GM12892 (cell line): ENCODE data around the gene SFRP5.

Source experiments
- DNase-seq: peaks from one replicate; pipeline ENCODE4 v3.0.0; 2011; ENCODE audit not compliant: insufficient read length
- FAIRE-seq: peaks from 2 replicates; lab custom pipeline; 2011; peaks lifted over from hg19 to GRCh38; lab: Jason Lieb, UNC
- POLR2A ChIP-seq: IDR thresholded peaks from 2 replicates; pipeline ENCODE4 v1.6.1; 2011; ENCODE audit warnings: low read depth, low read length, control low read depth
- POLR2AphosphoS5 ChIP-seq: IDR thresholded peaks from 2 replicates; pipeline ENCODE4 v1.6.1; 2011; ENCODE audit warnings: low read depth, low read length, control low read depth
- TAF1 ChIP-seq: IDR thresholded peaks from 2 replicates; pipeline ENCODE4 v1.6.1; 2011; ENCODE audit warnings: low read depth, mild to moderate bottlenecking, control low read depth, low read length, borderline replicate concordance

SFRP5 gene

DNA sequence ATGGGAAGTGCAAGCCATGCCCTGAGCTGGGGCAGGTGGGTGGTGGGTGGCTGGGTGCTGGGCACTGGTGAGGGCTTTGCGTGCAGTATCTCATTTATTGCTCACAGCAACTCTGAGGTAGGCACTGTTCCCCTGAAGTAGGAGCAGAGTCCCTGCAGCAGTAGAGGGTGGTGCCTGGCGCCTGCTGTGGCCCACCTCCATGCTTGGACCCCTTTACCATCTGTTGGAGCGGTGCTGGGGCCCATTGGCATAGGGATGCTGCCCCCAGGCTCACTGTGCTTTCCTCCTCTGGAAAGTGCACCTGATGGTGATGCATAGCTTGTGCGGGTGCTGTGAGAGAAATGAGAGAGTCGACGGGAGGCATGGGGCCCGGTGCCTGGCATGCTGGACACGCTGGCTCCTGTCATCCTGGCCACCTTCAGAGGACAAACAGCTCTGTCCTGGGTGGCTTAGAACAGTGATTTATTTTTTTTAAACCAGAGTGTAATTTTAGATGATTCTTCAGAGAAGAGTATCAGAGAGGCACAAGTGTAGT lies 10.4 kb downstream of the SFRP5 start:
- TF ChIP-seq POLR2A: no peak
- TF ChIP-seq POLR2AphosphoS5: peak; percentile 13; the same call in 1 of the 2 replicates
- TF ChIP-seq TAF1: no peak
- FAIRE-seq (no peak), DNase-seq (no peak)

DNA sequence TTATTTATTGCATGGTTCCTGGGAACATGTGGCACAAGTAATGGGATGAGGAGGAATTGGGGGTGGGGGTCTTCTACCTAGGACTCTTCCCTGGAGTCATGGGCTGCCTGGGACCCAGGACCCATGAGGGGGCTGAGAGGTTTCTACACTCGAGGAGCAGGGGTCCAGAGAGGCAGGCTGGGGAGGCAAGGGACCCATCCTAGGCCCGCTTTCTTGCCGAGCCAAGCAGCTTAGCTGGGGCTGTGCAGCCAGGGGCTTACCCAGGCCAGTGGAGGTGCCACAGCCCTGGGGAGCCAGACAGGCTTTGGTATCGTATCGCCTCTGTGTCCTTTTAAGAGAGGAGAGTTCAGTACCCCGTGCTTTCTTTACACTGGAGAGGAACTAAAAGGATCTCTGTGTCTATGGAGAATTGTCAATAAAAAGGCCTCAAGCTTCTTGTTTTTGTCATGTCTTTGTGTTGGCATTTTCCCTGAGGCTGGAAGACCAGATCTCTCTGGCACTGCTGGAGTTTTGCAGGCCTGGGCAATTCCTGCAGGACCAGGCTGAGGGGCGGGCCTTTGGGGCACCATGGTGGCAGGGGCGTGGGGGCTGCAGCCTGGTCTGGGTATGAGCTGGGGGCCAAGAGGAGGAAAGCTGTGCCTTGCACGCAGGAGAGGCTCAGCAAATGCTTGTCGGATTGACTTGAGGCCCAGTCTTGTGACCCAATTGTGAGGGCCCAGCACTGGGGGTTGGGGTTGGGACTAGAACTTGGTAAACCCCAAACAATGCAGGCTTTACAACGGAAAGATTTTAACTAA lies 11.1 kb downstream of the SFRP5 start:
- FAIRE-seq: no peak
- TF ChIP-seq POLR2A: no peak
- TF ChIP-seq POLR2AphosphoS5: no peak
- no peak for TF ChIP-seq TAF1
- DNase-seq: no peak

DNA sequence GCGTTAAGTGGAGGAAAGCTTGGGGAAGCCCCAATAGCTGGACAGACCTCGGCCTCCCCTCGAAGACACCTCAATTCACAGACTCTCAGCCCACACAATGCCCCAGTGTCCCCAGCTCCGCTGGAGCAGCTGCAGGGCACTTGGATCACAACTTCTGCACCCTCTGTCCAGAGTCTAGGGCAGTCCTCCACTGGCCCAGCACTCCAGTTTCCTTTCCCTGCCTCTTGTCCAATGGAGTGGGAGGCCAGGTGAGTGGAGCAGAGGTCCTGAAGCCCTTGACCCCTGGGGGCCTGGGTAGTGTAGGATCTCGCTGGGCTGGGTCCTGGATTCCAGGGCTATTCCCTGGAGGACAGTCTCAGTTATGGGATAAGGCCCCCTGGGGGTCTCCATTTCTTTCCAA lies 11.9 kb downstream of the SFRP5 start:
- TF ChIP-seq POLR2A: no peak
- TF ChIP-seq POLR2AphosphoS5: no peak
- no peak for TF ChIP-seq TAF1
- DNase-seq: no peak
- no peak for FAIRE-seq

DNA sequence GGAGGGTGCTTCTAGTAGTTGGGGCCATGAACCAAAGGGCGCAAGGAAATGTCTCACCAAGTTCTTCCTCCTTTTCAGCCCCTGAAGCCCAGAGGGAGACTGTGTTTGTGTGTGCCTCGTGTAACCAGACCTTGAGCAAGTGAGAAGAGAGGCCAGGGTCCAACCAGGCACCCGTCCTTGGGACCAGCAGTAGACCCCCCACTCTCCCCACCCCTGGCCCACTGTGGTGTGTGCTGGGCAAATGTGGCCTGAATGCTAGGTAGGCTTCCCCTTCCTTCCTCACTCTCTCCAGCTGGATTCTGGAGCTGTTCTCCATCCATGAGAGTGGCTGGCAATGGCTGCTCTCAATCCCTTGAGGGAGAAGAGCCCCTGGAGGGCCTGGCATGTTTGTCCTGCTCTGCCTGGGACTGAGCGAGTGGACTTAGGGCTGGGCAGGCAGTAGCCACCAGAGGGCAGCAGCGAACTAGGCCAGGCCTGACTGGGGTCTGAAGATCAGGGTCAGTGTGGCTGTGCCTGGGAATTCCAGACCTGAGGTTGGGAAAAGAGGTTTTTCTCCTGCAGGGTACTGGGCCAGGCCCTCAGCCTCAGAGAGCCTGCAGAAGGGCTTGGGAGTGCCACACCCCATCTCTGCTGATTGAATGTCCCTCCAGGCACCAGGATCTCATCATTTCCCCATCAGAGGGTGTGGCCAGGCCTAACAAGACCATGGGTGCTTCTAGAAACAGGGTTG lies 12.5 kb downstream of the SFRP5 start:
- peak; percentile 71 for DNase-seq
- TF ChIP-seq POLR2A (no peak), POLR2AphosphoS5 (peak; percentile 36; the same call in 1 of the 2 replicates)
- peak; percentile 74 for FAIRE-seq

DNA sequence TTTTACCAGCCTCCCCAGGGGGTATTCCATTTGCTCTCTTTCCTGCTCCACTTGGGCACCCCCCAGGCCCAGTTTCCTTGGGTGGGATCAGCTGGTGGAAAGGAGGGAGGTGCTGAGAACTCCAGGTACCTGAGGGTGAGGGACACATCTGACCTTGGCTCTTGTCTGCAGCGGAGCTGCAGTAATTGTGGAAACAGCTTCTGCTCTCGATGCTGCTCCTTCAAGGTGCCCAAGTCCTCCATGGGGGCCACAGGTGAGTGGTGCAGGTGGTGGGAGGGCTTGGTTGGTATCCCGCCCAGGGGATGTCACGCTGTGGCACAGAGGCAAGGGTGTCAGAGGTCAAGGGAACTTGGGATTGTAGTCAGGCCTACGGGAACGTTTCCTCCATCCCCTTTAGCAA lies 14.3 kb downstream of the SFRP5 start:
- DNase-seq (no peak), FAIRE-seq (no peak)
- TF ChIP-seq POLR2A (no peak), POLR2AphosphoS5 (no peak), TAF1 (no peak)

DNA sequence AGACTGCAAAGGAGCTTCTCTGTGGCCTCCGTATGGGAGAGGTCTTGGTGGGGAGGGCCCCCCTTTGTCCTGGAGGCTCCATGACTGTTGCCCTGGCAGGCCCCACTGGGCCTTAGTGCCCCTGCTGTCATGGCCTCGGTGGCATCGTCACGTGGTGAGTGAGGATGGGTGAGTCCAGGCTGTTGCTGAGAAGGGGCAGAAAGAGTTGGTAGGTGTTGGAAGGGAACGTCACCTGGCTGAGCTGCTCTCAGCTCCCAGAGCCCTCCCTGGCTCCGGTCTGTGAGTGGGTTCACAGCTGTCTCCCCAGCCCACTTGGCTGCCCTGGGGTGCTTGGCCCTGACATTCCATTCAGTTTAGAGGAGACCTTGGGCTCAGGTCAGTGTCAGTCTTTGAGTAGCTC lies 16.1 kb downstream of the SFRP5 start:
- no peak for TF ChIP-seq POLR2AphosphoS5
- TF ChIP-seq POLR2A: no peak
- TF ChIP-seq TAF1: no peak
- FAIRE-seq (no peak), DNase-seq (no peak)

DNA sequence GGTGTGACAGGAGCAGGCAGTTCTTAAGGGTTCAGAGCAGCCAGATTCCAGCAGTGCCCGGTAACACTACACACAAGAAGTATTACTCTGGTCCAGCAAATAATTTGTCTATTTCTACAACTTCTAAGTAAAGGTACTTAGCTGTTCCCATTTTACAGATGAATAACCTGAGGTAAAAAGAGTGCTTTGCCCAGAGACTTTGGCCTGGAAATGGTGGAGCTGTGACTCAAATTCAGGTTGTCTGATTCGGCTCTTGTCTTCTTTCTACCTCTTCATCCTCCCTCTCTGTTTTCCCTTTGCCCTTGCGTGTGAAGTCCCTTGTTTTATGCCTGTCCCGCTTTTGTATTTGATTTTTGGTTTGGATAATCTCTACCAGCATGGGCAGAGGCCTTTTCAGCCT lies 17.1 kb downstream of the SFRP5 start:
- DNase-seq: no peak
- no peak for FAIRE-seq
- TF ChIP-seq POLR2AphosphoS5 (no peak), TAF1 (no peak), POLR2A (no peak)

DNA sequence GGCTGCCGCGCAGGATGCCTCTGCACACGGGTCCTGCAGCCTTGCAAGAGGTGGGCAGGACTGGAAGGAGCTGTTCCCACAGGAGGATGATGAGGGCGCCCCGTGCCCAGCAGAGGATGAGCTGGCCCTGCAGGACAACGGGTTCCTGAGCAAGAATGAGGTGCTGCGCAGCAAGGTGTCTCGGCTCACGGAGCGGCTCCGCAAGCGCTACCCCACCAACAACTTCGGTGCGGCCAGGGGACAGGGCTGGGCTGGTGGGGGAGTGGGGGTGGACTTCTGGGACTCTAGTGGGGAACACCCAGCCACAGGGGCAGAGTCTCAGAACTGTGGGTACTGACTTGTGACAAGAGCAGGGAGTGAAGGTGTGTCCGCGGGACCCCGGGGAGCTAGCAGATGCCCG lies 18.8 kb downstream of the SFRP5 start:
- FAIRE-seq (no peak), DNase-seq (no peak)
- no peak for TF ChIP-seq TAF1
- no peak for TF ChIP-seq POLR2AphosphoS5
- no peak for TF ChIP-seq POLR2A

DNA sequence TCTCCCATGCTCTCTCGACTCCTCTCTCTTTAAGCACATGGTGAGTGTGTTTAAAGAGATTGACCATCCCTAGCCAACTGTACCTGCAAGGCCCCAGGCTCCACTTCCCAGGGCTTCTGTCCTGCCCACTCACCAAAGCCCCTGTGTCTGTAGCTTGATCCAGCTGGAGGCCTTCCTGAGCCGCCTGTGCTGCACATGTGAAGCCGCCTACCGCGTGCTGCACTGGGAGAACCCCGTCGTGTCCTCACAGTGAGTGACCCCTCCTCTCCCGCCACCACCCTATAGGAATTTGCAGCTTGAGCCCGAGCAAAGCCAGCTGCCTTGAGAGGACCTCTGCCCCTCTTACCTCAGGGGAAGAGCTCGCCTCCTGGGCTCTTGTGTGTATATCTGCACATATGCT lies 23.7 kb downstream of the SFRP5 start:
- FAIRE-seq: no peak
- TF ChIP-seq POLR2AphosphoS5 (no peak), TAF1 (no peak), POLR2A (no peak)

DNA sequence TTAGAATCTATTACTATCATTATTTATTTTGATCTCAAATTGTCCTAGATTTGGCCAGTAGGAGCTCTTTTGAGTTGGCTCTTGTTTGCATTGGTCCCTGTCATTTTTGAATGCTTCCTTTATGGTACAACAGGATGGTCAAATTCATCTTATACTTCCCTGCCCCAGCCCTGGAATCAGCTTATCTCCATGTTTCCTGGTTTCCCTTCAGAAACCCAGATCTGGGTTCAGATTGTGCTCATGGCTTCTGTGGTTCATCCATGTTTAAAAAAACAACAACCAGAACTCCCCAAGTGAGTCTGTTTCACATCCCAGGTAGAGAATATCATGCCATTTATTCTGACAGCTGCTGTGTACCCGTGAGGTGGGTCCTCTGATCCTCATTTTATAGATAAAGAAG lies 24.2 kb downstream of the SFRP5 start:
- no peak for FAIRE-seq
- no peak for DNase-seq
- TF ChIP-seq TAF1 (no peak), POLR2AphosphoS5 (no peak), POLR2A (no peak)

More for the DNA sequence above, 23.7 kb downstream of the SFRP5 start:
- no peak for DNase-seq

DNA sequence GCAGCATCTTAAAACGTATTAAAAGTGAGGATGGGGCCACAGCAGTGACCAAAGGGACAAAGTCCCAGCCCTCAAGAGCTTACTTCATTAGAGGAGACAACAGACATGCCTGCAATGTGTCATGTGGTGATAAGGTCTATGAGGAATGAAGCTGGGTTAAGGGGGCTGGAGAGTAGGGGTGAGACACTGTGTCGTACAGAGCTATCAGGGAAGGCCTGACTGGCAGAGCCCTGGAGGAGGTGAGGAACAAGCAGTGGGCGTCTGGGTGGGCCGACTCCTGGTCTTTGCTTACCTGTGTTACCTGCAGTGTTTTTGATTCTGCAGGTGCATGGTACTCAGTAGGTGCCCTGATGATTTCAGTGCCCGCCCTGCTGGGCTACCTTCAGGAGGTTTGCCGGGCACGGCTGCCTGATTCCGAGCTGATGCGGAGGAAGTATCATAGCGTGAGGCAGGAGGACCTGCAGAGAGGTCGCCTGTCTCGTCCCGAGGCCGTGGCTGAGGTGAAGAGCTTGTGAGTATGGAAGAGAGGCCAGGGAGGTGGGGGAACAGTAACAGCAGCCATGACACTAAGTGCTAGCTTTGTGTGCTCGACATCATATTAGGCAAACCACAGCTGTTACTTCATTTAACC lies 27.3 kb downstream of the SFRP5 start:
- FAIRE-seq: no peak
- no peak for DNase-seq
- no peak for TF ChIP-seq TAF1
- TF ChIP-seq POLR2A: no peak
- TF ChIP-seq POLR2AphosphoS5: no peak
